HG03469 (cell line): ENCODE measurements around the gene CCDC61.
A peak's percentile ranks its signal among the peaks of the same experiment; 100 is the strongest.

Source experiments
- ATAC-seq: cut with Tn5 transposase; IDR thresholded peaks from one replicate; pipeline ENCODE4 v1.9.1; 2021; ENCODE audit warnings: mild to moderate bottlenecking, moderate library complexity, moderate number of reproducible peaks; ENCODE audit not compliant: unreplicated experiment

The CCDC61 gene, protein sequence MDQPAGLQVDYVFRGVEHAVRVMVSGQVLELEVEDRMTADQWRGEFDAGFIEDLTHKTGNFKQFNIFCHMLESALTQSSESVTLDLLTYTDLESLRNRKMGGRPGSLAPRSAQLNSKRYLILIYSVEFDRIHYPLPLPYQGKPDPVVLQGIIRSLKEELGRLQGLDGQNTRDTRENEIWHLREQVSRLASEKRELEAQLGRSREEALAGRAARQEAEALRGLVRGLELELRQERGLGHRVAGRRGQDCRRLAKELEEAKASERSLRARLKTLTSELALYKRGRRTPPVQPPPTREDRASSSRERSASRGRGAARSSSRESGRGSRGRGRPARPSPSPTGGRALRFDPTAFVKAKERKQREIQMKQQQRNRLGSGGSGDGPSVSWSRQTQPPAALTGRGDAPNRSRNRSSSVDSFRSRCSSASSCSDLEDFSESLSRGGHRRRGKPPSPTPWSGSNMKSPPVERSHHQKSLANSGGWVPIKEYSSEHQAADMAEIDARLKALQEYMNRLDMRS

DNA sequence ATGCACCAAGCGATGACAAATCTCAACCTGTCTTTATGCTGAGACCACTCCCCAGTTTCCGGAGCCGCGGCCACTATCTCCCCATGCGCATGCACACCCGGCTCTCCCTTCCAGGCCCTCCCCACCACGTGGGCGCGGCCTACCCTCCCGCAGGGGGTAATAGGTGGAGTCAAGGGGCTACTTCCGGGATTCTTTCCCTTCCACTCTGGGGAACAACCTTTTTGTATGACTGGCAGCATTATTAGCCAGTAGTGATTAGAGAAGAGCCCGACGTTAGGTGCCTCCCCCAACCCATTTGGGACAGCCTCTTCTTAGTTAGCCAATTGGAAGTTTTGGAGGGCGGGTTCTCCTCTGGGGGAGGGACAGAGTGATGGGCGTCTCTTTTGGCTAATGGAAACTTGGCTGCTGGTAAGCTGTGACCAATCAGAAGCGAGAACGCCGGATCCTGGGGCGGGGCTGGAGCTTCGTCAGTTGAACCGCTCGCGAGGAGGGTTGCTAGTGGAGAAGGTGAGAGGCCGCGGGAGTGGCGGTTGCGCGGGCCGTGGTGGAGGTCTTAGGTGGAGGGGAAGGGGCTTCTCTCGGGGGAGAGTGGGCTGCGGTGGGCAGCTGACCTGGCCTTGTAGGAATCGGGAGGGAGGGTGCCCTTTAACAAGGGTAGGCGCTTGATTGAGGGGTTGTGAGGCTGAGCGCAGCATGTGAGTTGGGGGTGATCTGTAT lies at the start of gene CCDC61:
TSS of gene CCDC61 (plus strand) at position 470 of the 717 bp plus-strand sequence. CDS start 7,552 bp downstream, outside the sequence.
- peak; percentile 89 for ATAC-seq

GRCh38 chr19:45947926-45948325 lies 47.3 kb upstream of the CCDC61 start:
- no peak for ATAC-seq

GRCh38 chr19:45952341-45952685 lies 43.0 kb upstream of the CCDC61 start:
- ATAC-seq, result no peak

- ATAC-seq, result no peak
Observed at GRCh38 chr19:45952686-45953505, 42.4 kb upstream of the CCDC61 start.

DNA sequence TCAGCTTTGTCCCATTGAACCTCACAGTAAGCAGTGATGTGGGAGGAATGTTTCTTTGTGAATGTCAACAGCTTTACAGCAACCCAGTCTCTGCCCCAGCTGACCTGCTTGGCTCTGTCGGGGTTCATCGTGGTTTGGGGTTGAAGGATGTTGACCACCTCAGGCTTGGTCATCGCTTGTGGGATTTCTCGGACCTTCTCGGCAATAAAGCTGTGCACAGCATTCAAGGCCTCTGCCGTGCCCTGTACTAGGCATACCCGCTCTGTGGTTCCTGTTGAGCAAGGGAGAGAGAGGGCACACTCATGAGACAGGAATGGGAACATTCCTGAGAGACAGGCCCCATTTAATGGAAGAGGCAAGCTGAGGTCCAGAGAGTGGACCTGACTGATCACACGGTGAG lies 41.6 kb upstream of the CCDC61 start:
- no peak for ATAC-seq

- no peak for ATAC-seq
Observed at GRCh38 chr19:45954156-45954555, 41.1 kb upstream of the CCDC61 start.

GRCh38 chr19:45955905-45956608 lies 39.2 kb upstream of the CCDC61 start:
- no peak for ATAC-seq

GRCh38 chr19:45958320-45958719 lies 36.9 kb upstream of the CCDC61 start:
- no peak for ATAC-seq

DNA sequence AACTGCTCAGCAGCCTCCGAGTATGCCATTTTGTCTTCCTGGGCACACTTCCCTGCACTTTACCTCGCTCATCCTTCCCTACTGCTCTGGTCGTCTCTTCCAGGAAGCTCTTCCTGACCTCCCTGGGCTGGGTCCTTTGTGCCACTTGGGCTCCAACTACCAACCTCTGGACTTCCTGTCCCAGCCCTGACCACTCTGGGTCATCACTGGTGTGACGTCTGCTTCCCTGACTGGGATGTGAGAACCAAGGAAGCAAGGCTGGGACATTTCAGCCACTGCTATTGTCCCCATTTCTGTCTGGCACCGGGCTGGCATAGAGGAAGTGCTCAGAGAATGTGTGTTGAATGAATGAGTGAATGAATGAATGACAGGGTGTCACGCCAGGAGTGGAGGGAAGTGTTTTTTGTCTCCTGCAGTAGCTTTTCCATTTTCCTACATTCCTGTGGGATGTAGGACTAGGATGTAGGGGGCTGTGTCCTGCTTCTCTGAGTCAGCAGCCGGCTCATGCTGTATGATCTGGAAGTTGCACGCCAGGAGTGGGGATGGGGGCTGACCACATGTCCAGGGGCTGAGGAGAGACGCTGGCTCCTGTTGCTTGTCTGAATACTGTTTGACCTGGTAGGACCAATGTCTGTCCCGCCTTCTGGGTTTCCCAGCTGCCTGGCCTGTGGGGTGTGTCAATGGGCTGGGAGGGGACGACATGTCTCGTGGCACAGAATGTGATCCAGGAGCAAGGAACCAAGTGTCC lies 36.3 kb upstream of the CCDC61 start:
- ATAC-seq, result no peak

DNA sequence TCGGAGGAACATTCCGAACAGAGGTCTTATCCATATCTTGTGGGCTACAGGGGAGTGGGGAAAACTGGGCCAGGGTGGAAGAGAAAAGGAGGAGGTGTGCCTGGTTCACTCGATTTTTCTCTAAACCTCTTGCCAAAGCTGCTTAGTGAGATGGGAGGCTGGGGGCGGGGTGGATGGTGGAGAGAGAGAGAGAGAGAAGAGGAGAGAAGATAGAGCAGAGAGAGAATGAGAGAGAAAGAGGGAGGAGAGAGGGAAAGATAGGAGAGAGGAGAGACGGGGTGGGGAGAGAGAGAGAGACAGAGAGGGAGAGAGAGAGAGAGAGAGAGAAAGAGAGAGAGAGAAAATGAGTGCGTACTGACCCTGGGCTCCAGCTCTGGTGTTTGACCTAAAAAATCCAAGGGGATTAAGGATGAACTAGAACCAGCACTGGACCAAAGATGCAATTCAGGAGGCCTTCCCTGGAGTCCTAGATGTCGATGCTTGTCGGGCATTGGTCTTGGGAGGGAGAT lies 35.7 kb upstream of the CCDC61 start:
- ATAC-seq, result no peak

GRCh38 chr19:45960595-45961235 lies 34.6 kb upstream of the CCDC61 start:
- no peak for ATAC-seq

GRCh38 chr19:45962021-45962420 lies 33.2 kb upstream of the CCDC61 start:
- ATAC-seq, result no peak

DNA sequence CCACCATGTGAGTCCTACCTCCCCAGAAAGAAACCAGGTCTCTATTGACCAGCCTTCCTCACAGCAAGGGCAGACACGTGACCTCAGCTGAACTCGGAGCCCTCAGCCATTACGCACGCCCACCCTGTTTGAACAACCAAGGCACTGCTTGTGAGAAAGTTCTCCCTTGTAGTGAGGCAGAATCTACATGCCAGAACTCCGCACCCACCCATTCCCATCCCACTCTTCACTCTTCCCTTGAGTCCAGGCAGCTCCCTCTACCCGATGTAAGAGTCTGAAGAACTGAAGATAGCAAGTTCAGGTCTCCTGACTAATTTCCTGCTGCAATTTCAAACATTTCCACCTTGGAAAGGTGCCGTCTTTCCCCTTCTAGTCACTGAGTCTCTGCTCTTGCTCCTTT lies 28.0 kb upstream of the CCDC61 start:
- no peak for ATAC-seq

GRCh38 chr19:45968626-45969025 lies 26.6 kb upstream of the CCDC61 start:
- no peak for ATAC-seq

- no peak for ATAC-seq
Observed at GRCh38 chr19:45969676-45970075, 25.6 kb upstream of the CCDC61 start.

GRCh38 chr19:45971260-45971902 lies 23.9 kb upstream of the CCDC61 start:
- ATAC-seq, result no peak

GRCh38 chr19:45972081-45972946 lies 23.0 kb upstream of the CCDC61 start:
- no peak for ATAC-seq
